GM23338 (cell line): Measurements from ENCODE around the gene RSPRY1. TPM values are rescaled to one million over a fixed set of nuclear protein-coding genes. Genes with fewer than 3 reads are reported as not detected.

Experiments
- ATAC-seq: fragments of 200-7000 bp; cut with Tn5 transposase; 3 replicates; pipeline ENCODE4 v1.9.1; 2020
- DNase-seq: peaks from one replicate; pipeline ENCODE4 v3.0.0-alpha.2; 2015; ENCODE audit warnings: low spot score
- H2AFZ ChIP-seq: fragments of 200-600 bp; sonication (generic); 2 replicates; pipeline ENCODE4 v1.8.0; 2016; ENCODE audit warnings: antibody characterized with exemption, mild to moderate bottlenecking, moderate library complexity
- H3F3A ChIP-seq: fragments of 200-600 bp; sonication (generic); replicated peaks from 2 replicates; pipeline ENCODE4 v1.8.0; 2017; ENCODE audit warnings: antibody characterized with exemption, mixed run types, low read depth
- H3K27ac ChIP-seq: fragments of 200-600 bp; sonication (generic); 2 replicates; pipeline ENCODE4 v1.6.1; 2016; ENCODE audit warnings: low read depth
- H3K27me3 ChIP-seq: fragments of 200-600 bp; sonication (generic); 2 replicates; pipeline ENCODE4 v1.8.0; 2016; ENCODE audit warnings: mild to moderate bottlenecking, mixed run types, moderate library complexity; ENCODE audit not compliant: insufficient read depth
- H3K36me3 ChIP-seq: fragments of 200-600 bp; sonication (generic); 2 replicates; pipeline ENCODE4 v1.8.0; 2016; ENCODE audit warnings: mild to moderate bottlenecking; ENCODE audit not compliant: insufficient read depth
- H3K4me1 ChIP-seq: fragments of 200-600 bp; sonication (generic); 2 replicates; pipeline ENCODE4 v1.8.0; 2016; ENCODE audit warnings: mild to moderate bottlenecking, moderate library complexity; ENCODE audit not compliant: insufficient read depth
- H3K4me2 ChIP-seq: fragments of 200-600 bp; sonication (generic); 2 replicates; pipeline ENCODE4 v1.7.1; 2017; ENCODE audit warnings: mixed run types
- H3K4me3 ChIP-seq: fragments of 200-600 bp; sonication (generic); 2 replicates; pipeline ENCODE4 v1.6.1; 2016; ENCODE audit warnings: mixed run types
- H3K79me2 ChIP-seq: fragments of 200-600 bp; sonication (generic); replicated peaks from 2 replicates; pipeline ENCODE4 v1.8.0; 2017; ENCODE audit warnings: mild to moderate bottlenecking; ENCODE audit not compliant: insufficient read depth
- H3K9me2 ChIP-seq: fragments of 200-600 bp; sonication (generic); 2 replicates; pipeline ENCODE4 v1.8.0; 2017; ENCODE audit not compliant: insufficient read depth
- H4K20me1 ChIP-seq: fragments of 200-600 bp; sonication (generic); replicated peaks from 2 replicates; pipeline ENCODE4 v1.8.0; 2017; ENCODE audit warnings: mild to moderate bottlenecking; ENCODE audit not compliant: insufficient read depth
- H3K27ac Mint-ChIP-seq: 2 replicates; pipeline ENCODE4 v1.8.0; 2020; ENCODE audit warnings: inconsistent platforms, mild to moderate bottlenecking, moderate library complexity, mixed read lengths
- H3K27me3 Mint-ChIP-seq: 3 replicates; pipeline ENCODE4 v1.8.0; 2022; ENCODE audit warnings: low read depth, mild to moderate bottlenecking, moderate library complexity, mixed read lengths, inconsistent platforms; ENCODE audit not compliant: insufficient read depth, poor library complexity
- H3K36me3 Mint-ChIP-seq: 3 replicates; pipeline ENCODE4 v1.8.0; 2021; ENCODE audit warnings: low read depth, mild to moderate bottlenecking, inconsistent platforms, moderate library complexity, mixed read lengths
- H3K4me1 Mint-ChIP-seq: 3 replicates; pipeline ENCODE4 v1.8.0; 2020; ENCODE audit warnings: mild to moderate bottlenecking, inconsistent platforms, mixed read lengths
- H3K4me3 Mint-ChIP-seq: 3 replicates; pipeline ENCODE4 v1.8.0; 2021; ENCODE audit warnings: moderate library complexity, mild to moderate bottlenecking, inconsistent platforms, mixed read lengths
- H3K9me3 Mint-ChIP-seq: 3 replicates; pipeline ENCODE4 v1.8.0; 2020; ENCODE audit warnings: moderate library complexity, mild to moderate bottlenecking, inconsistent platforms, mixed read lengths
- ETS1 ChIP-seq: IDR thresholded peaks from 2 replicates; pipeline ENCODE4 v1.6.1; 2016; ENCODE audit warnings: antibody characterized with exemption
- EZH2phosphoT487 ChIP-seq: fragments of 200-600 bp; sonication (generic); IDR thresholded peaks from one replicate; pipeline ENCODE4 v1.8.1; 2018; ENCODE audit warnings: antibody characterized with exemption; ENCODE audit not compliant: unreplicated experiment
- JUNB ChIP-seq: IDR thresholded peaks from one replicate; pipeline ENCODE4 v1.6.1; 2016; ENCODE audit warnings: antibody characterized with exemption; ENCODE audit not compliant: unreplicated experiment
- POLR2AphosphoS5 ChIP-seq: IDR thresholded peaks from 2 replicates; pipeline ENCODE4 v1.6.1; 2016; ENCODE audit warnings: antibody characterized with exemption, low read depth
- STAT1 ChIP-seq: IDR thresholded peaks from one replicate; pipeline ENCODE4 v1.6.1; 2016; ENCODE audit warnings: antibody characterized with exemption; ENCODE audit not compliant: unreplicated experiment
- ZNF331 ChIP-seq: fragments of 250-450 bp; sonication (Bioruptor Pico); IDR thresholded peaks from 2 replicates; pipeline ENCODE4 v1.5.0; 2020; ENCODE audit warnings: low read depth, mild to moderate bottlenecking, moderate library complexity
- polyA plus RNA-seq: library from polyadenylated mRNA; unstranded; fragments of >200 nt; fragmentation: Nextera tagmentation; extraction: Ambion mirVana; gene quantifications from 2 replicates; pipeline ENCODE4 v1.2.1, GENCODE V29; 2016
- total RNA-seq: library from RNA; depleted of rRNA; stranded (reverse); fragments of >200 nt; shearing (Covaris generic); gene quantifications from 2 replicates; pipeline ENCODE4 v1.2.3, GENCODE V29; 2014
- TF ChIP-seq, protein P1 (sequence below): fragments of 250-450 bp; sonication (Bioruptor Pico); IDR thresholded peaks from 2 replicates; pipeline ENCODE4 v1.5.0; 2020; ENCODE audit warnings: mild to moderate bottlenecking, moderate library complexity
- TF ChIP-seq, protein P2 (sequence below), 2 experiments: fragments of 200-600 bp in 1 of 2; sonication (generic) in 1 of 2; conservative IDR thresholded peaks; 2 replicates each; pipeline versions ENCODE4 v1.5.1 to v1.6.1; 2016 to 2017; ENCODE audit warnings: antibody characterized with exemption in 2 of 2, low read depth in 2 of 2, mild to moderate bottlenecking in 2 of 2, moderate library complexity in 1 of 2

Gene RSPRY1
- total and polyA plus RNA-seq, 2 experiments from 2014 or later = 25.8 to 35.9 TPM

- TF ChIP-seq, protein P1, sequence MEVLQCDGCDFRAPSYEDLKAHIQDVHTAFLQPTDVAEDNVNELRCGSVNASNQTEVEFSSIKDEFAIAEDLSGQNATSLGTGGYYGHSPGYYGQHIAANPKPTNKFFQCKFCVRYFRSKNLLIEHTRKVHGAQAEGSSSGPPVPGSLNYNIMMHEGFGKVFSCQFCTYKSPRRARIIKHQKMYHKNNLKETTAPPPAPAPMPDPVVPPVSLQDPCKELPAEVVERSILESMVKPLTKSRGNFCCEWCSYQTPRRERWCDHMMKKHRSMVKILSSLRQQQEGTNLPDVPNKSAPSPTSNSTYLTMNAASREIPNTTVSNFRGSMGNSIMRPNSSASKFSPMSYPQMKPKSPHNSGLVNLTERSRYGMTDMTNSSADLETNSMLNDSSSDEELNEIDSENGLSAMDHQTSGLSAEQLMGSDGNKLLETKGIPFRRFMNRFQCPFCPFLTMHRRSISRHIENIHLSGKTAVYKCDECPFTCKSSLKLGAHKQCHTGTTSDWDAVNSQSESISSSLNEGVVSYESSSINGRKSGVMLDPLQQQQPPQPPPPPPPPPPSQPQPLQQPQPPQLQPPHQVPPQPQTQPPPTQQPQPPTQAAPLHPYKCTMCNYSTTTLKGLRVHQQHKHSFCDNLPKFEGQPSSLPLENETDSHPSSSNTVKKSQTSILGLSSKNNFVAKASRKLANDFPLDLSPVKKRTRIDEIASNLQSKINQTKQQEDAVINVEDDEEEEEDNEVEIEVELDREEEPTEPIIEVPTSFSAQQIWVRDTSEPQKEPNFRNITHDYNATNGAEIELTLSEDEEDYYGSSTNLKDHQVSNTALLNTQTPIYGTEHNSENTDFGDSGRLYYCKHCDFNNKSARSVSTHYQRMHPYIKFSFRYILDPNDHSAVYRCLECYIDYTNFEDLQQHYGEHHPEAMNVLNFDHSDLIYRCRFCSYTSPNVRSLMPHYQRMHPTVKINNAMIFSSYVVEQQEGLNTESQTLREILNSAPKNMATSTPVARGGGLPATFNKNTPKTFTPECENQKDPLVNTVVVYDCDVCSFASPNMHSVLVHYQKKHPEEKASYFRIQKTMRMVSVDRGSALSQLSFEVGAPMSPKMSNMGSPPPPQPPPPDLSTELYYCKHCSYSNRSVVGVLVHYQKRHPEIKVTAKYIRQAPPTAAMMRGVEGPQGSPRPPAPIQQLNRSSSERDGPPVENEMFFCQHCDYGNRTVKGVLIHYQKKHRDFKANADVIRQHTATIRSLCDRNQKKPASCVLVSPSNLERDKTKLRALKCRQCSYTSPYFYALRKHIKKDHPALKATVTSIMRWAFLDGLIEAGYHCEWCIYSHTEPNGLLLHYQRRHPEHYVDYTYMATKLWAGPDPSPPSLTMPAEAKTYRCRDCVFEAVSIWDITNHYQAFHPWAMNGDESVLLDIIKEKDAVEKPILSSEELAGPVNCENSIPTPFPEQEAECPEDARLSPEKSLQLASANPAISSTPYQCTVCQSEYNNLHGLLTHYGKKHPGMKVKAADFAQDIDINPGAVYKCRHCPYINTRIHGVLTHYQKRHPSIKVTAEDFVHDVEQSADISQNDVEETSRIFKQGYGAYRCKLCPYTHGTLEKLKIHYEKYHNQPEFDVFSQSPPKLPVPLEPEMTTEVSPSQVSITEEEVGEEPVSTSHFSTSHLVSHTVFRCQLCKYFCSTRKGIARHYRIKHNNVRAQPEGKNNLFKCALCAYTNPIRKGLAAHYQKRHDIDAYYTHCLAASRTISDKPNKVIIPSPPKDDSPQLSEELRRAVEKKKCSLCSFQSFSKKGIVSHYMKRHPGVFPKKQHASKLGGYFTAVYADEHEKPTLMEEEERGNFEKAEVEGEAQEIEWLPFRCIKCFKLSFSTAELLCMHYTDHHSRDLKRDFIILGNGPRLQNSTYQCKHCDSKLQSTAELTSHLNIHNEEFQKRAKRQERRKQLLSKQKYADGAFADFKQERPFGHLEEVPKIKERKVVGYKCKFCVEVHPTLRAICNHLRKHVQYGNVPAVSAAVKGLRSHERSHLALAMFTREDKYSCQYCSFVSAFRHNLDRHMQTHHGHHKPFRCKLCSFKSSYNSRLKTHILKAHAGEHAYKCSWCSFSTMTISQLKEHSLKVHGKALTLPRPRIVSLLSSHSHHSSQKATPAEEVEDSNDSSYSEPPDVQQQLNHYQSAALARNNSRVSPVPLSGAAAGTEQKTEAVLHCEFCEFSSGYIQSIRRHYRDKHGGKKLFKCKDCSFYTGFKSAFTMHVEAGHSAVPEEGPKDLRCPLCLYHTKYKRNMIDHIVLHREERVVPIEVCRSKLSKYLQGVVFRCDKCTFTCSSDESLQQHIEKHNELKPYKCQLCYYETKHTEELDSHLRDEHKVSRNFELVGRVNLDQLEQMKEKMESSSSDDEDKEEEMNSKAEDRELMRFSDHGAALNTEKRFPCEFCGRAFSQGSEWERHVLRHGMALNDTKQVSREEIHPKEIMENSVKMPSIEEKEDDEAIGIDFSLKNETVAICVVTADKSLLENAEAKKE (CRISPR knock-in tag) = no peak
Measured at GRCh38 chr16:57190136-57190535, 4.0 kb downstream of the RSPRY1 start (continued).

GRCh38 chr16:57191056-57191571 lies 5.0 kb downstream of the RSPRY1 start:
- Mint-ChIP-seq H3K27me3 (peaks cover 7% of the 10 kb centered on the region), H3K4me3 (no peak overlapping the region), H3K9me3 (no peaks in the 10 kb centered on the region), H3K4me1 (peaks cover 10% of the 10 kb centered on the region), H3K36me3 (no peaks in the 10 kb centered on the region), H3K27ac (no peak overlapping the region)
- peaks cover 91% of the 10 kb centered on the region for H3K79me2 ChIP-seq
- peaks cover 25% of the 10 kb centered on the region for H4K20me1 ChIP-seq
- no peaks in the 10 kb centered on the region for H3K27me3 ChIP-seq
- H3K4me3 ChIP-seq = no peak overlapping the region
- no peak for TF ChIP-seq ZNF331 (CRISPR knock-in tag)
- TF ChIP-seq JUNB = no peak
- no peak for TF ChIP-seq EZH2phosphoT487
- no peak for TF ChIP-seq STAT1
- TF ChIP-seq POLR2AphosphoS5 = no peak
- no peak for TF ChIP-seq ETS1
- TF ChIP-seq, protein P2, sequence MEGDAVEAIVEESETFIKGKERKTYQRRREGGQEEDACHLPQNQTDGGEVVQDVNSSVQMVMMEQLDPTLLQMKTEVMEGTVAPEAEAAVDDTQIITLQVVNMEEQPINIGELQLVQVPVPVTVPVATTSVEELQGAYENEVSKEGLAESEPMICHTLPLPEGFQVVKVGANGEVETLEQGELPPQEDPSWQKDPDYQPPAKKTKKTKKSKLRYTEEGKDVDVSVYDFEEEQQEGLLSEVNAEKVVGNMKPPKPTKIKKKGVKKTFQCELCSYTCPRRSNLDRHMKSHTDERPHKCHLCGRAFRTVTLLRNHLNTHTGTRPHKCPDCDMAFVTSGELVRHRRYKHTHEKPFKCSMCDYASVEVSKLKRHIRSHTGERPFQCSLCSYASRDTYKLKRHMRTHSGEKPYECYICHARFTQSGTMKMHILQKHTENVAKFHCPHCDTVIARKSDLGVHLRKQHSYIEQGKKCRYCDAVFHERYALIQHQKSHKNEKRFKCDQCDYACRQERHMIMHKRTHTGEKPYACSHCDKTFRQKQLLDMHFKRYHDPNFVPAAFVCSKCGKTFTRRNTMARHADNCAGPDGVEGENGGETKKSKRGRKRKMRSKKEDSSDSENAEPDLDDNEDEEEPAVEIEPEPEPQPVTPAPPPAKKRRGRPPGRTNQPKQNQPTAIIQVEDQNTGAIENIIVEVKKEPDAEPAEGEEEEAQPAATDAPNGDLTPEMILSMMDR (conservative IDR thresholded peaks at IDR 0.05; ENCODE audit: low read depth in 2 of 2) = no peak
- no peaks in the 10 kb centered on the region for H3K36me3 ChIP-seq
- no peak overlapping the region for H2AFZ ChIP-seq
- ATAC-seq (no peak), DNase-seq (no peak)
- no peaks in the 10 kb centered on the region for H3F3A ChIP-seq
- H3K4me2 ChIP-seq = no peak overlapping the region
- H3K27ac ChIP-seq = no peak overlapping the region
- peaks cover 6% of the 10 kb centered on the region for H3K4me1 ChIP-seq
- no peaks in the 10 kb centered on the region for H3K9me2 ChIP-seq
